ENCODE measurements around the gene ATXN1.

Gene ATXN1

DNA sequence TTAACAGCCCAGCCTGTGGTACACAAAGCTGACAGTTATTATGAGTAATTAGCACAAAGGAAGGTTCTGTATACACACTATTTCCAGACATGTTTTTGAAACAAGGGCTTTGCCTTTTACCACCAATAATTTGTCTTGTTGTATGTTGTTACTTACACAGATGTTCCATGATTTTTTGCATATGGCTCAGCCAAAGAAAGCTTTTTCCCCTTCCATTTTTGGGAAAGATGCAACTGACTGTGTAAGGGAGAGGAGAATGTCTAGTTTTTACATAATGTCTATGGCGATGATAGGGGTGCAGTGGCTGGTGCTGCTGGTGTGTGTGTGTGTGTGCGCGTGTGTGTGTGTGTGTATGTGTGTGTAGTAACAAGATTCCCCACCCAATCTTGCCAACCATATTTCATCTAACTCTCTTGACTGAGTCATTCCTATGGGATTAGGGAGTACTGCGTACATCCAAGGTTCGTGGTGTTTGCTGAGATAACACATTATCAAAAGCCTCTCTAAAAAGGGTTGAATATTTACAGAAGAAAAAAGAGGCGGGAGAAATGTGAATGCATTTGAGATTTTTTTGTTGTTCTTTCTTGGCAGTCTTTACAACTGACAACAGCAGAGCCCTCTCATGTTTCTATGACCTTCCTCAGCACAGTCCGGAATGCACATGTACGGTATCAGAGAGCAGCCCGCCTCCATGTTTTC, 330.7 kb downstream of the ATXN1 start:
- DNase-seq, result no peak

DNA sequence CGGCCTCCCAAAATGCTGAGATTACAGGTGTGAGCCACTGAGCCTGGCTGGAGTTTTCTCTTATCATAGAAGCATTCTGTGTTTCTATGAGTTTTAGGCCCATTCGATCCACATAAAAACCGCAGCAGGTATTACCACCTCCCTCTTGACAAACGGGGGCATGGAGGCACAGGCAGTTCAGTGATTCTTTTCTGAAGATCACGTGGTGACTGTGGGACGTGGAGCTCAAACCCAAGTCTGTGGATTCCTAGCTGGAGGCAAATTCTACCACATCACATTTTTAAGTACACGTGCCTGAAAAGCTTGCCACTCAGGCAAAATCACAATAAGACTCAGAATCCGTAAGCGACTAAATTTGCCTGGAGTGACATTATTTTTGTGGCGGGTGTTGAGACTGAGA, 331.6 kb downstream of the ATXN1 start:
- DNase-seq, result no peak

DNA sequence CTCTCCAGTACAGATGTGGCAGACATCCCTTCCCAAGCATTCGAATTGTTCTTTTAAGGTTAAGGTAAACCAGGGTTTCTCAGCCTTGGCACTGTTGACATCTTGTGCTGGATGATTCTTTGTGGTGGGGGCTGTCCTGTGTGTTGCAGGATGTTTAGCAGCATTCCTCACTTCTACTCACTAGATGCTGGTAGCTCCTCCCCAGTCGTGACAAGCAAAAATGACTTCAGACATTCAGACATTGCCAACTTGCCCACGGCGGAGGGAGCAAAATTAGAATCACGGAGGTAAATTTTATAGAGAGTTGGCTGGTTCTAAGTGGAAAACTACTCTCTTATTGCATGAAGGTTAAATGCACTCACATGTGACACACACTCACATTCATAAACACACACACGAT, 334.1 kb downstream of the ATXN1 start:
- no peak for DNase-seq

DNA sequence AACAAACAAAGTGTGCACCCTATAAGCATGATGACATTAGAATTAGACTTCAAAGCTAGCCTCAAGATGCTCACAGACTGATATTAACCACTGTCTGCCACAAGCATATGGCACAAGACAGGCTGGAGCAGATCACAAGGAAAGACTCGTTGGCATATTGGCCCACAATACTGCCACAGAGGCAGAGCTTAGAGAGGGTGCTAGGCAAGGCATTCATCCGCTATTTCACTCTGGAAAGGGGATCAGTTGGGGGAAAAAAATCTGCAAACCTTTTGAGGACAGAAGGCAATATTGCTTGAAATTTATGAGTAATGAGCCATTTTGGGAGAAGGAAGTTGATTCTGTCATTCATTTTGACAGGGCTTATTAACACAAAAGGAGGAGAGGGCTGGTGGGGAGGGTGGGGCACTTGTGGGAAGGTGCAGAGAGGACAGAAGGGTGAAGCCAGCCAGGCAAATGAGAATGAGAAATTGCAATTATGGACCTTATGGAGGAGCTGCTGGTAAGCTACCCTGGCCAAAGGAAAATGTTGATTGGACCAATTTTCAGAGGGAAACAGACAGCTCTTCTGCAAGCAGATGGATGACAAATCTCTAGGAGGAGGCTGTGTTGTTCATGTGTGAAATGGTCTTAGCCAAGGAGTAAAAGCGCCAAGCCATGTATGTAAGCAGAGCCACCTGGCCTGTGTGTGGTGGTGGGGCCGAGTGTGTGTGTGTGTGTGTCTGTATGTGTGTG, 335.2 kb downstream of the ATXN1 start:
- no peak for DNase-seq

DNA sequence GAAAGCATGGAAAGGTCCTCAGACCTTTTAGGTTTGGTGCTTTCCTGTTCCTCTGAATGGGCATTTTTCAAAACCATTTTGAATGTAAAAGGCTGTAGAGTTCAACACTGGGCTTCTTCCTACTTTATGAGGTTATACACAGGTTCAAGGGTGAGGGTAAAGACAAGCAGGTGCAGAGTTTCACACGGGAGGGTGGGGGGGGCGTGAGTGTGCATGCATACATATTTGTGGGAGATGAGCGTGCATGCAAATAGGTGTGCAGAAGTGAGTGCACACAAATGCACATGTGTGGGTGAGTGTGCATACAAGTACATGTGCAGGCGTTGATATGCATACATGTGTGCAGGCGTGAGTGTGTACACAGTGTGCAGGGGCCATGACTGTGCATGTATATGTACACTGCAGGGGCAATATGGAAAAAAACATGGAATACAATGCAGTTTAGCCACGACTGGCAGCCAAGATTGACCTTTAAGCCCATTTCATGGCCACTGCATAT, 339.7 kb downstream of the ATXN1 start:
- no peak for DNase-seq

DNA sequence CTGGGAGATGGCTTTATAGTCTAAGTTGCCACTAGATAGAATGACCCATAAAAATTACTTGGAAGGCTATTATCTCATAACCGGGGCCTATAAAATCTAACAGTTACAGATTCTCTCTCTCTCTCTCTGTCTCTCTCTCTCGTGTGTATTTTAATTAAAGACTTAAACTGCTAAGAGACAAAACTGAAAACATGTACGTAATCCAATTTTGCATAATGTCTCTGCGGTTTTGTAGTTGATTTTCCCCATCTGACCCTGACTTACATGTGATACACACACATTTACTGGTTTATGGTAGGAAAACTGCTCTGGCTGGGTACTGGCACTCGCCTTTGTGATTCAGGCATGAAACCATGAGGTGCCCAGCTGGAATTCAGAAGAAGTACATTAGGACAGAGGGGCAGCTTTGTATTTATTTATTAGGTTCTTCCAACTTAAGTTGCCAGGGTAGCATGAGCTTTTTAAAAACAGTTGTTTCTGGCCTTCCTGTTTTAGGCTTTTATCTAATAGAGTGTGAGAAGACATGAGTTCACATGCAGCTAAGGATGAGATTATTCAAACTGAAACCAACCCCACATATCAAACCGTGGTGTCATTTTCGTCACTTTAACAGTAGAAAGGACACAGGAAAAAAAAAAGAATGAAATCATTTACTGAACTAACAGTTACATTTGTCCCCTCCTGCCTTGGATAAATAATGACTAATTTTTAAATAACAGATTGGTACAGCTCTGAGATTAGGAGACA, 340.4 kb downstream of the ATXN1 start:
- no peak for DNase-seq

DNA sequence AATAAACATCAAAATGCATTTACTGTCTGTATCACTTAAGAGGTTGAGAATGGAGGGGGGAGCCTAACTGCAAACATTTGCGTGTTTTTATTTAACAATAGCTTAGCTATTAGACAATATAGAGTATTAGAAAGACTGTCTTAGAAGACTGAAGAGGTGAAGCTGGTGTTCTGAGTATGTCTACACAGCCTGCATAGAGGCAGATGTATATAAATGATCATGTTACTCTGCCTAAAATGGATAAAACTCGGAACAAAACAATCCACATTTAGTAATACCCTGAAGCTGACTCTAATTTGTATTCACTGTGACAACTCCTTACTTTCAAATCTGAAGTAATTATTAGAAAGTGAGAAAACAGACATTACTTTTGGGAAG, 340.9 kb downstream of the ATXN1 start:
- DNase-seq, result no peak

DNA sequence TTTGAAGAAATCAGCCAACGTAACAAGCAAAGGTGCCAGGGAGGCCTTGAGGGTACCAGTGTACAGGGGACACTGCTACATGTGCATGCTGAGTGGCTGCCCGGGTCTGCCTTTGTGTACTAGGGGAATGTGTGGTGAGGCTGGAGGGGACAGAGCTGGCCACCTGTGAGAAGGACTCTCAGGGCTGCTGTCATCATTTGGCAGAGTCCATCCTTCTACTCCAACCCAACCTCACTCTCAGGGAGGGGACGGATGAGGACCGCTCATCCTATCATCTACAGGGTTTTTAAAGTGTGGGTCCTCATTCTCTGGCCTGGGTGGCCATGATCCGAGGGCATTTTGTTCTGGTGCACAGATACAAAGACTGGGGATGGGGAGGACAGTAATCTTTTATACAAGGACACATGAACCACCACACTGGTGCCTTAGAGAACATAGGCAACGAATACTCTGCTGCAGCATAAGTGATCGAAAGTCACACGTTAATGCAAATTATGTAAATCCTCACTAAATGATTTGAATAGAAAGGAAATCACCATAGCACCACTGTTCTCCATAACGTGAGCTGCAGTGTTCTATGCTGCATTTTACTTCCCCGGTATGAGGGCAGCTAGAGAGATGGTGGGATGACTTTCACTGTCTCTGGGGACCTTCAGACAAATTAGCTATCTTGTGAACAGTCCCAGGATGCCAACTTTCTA, 341.5 kb downstream of the ATXN1 start:
- DNase-seq, result no peak

DNA sequence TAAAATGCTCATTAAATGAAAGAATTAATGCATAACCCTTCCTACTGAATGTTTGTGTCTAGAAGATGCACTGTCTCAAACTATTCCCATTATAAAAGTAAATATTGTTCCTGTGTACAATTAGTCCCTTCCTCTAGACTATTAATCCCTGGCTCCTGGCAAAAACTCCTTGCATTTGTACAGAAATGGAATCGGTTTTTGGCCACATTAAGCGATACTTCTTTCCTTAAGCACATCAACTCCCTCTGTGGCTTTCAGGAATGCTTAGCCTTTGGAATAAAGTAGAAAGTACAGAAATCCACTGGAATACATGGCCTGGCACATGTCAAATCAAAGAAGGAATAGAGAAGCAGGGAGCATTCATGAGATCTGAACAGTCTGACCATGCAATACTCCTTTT, 343.1 kb downstream of the ATXN1 start:
- DNase-seq, result no peak

DNA sequence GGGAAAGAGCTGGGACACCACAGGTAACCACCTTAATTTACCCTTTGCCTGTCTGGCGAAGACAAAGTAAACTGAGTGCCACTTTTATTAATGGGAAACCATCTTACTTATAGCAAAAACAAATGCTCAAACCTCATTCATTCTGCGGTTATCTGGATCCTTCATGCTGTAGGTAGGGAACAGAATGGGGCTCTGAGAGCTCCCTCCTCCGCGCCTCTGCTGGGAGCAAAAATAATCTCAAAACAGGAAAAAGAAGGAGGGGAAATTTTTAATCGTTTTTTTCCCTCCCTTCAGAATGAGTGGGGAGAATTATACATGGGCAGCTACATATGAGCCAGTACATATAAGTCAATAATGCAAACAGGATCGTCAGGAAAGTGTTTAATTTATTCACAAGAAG, 345.6 kb downstream of the ATXN1 start:
- no peak for DNase-seq

DNA sequence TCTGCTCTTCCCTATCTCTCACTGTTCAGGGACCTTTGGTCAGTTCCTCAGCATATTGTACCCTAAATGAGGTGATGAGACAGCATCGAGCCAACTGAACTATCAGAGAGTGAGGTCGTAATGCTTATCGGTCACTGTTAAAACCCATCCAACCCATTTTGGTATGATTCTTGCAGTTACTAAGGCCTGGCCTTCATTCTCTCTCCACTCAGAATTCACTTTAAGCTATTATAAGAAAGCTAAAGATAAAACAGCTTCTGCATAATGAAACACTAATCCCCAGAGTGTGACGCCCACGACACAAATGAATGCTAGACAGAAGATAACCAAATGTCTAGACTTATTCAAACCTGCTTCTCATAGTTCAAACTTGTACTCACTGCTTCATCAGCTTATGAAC, 347.1 kb downstream of the ATXN1 start:
- no peak for DNase-seq

DNA sequence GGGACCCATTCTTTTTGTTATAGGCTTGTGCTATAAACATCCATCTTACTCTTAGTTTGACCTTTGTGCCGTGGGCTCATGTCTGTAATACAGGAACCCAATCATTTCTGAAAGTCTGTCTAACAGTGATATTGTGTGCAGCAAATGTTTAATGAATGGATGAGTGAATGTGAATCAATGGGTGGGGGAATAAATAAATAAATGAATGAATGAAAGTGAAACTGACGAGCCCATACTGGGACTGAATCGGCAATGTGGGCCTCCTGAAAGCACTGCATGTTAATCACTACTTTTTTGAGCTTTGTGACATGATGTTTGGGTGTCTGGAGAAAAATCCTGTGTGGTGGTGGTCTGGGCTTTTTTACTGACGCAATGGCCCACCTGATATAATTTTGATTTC, 347.9 kb downstream of the ATXN1 start:
- DNase-seq, result no peak

DNA sequence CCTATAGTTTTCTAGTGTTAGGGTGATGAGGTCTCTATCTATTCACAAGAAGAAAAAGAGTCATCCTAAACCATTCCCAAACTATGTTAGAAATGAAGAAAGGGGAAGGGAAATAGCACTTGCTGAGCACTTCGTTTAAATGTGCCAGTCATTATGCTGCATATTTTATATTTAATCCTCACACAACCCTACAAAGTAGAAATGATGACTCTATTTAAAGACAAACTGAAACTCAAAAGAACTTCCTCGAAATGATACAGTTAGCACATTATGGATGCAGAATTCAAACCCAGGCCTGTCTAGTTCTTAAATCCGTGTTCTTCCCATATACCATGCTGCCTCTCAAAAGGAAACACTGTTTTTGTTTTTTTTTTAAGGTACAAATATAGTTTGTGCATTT, 348.3 kb downstream of the ATXN1 start:
- no peak for DNase-seq

DNA sequence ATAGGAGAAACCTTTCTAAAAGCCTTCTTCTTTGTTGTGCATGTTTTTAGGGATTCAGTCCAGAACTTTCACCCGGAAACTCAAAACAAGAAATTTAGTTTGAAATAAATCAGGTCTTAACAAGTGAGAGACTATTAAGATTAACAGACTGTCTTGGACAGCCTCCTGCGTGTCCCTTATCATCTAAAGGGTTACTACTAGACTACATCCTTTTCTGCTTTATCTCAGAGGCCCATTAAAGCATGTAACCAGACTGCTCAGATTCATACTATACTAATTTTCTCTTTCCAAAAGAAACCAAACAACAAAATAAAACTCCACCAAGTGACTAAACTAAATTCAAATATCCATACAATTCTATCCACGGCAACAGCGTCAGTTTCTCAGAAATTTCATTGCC, 349.1 kb downstream of the ATXN1 start:
- no peak for DNase-seq

DNA sequence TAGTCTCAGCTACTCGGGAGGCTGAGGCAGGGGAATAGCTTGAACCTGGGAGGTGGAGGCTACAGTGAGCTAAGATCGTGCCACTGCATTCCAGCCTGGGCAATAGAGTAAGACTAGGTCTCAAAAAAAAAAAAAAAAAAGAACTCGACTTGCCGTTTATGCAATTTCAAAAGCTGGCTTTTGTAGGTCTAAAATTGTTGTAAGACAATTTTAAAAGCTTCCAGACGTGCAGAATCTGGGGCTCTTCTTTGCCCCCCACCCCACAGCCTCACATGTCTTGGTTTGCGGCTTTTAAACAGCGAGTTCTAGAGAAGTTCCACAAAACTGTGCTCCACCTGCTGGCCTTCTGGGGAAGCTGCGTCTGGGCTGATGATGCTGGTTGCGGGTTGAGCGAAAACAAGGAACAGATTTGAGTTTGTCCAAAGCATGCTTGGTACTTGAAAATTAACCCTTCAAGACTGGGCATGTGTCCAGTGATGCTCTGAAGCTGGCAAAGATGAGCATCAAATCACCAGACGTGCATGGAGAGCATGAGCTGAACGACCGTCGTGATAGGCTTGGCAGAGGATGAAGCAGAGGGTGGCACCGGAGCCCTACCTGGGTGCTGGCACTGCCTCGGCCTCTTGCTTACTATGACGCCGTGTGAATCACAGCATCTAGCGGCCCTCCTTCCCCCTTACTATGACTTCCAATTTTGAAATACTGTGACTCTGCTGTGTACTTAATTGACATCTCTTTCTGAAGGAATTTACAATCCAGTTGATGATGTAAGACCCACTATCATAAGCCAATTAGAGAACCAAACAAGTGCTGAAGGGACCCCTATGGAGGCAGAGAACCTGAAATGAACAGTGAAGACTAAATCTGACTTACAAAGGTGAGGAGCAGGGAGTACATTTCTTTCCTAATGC, 351.5 kb downstream of the ATXN1 start:
- DNase-seq, result peak; percentile 4

DNA sequence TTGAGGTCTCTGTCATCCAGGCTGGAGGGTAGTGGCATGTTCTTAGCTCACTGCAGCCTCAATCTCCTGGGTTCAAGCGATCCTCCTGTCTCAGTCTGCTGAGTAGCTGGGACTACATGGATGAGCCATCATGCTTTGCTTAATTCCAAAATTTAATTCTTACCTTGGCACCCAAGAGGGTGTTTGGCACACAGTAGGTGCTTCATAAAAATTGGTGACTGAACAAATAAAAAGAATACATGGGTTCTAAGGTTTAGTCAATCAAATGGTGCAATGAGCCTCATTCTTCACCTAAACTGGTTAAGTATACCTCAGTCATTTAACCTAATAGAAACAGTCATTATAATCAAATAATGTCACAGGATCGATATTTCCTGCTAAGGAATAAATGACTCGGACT, 352.5 kb downstream of the ATXN1 start:
- no peak for DNase-seq

DNA sequence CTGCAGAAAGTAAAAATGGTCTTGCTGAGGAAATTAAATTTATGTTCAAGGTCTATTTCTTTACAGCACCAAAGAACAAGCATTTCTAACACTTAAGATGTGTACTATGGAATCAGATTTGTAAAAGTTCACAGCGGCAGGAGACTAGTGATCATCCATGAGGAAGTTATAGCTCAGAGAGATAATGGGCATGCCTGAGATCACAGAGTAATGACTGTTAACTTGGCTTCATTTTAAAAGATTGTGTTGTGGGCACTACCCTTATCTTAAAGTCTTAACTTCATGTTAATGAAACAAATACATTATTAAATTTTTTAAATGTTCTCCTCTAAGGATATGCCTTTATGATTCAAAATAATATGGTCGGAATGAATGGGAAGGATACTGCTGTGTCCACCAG, 354.3 kb downstream of the ATXN1 start:
- no peak for DNase-seq

DNA sequence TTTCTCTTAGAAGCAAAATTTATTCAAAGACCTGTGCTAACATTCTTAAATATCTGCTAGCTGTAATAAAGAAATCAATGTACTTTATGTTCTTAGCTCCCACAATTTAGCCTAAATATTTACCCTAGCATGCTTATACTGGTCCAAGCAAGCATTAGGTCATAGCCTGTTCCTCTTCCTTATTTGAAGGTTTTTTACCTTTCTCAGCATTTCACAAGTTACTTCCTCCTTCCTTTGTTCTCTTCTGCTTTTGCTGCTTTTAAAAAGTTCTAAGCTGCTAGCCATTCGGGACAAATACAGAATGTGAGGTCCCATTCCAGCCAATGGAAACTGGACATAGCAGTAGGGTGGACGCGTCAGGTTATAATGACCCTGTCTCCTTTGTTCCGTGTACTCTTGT, 354.7 kb downstream of the ATXN1 start:
- DNase-seq, result peak; percentile 7

DNA sequence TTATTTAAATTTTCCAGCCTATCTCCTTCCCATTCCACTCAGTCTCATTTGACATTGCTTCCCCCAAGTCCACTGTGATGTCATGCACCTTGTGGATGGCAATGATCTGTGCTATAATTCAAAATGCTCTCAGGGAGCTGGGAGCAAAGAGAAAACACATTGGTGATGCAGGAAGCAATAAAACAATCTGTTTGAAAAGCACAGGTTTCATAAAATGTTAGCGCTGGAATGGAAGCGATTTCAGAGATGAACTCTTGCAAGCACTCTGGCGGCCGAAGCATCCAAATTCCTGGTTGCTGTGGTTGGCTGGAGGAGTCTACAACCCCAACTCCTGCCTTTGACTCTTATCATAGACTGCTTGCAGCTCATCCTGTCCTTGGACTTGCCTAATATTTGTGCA, 355.9 kb downstream of the ATXN1 start:
- no peak for DNase-seq

DNA sequence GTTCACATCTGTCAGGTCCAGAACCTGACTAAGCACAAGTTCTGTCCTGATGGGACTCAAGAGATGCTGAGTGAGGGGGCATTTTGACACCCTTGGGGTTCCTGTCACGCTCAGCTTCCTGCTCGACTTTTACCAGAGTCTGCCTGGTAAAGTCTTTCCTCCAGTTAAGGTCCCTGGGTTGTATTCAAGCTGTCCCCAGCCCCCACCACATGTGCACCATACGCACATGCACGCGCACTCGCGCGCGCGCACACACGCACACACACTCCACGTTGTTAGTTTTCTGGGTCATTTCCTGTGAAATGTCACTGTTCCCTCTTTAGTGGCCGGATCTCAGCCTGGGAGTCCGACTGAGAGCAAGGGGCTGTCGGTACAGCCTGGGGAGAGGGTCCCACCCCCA, 356.8 kb downstream of the ATXN1 start:
- no peak for DNase-seq

DNA sequence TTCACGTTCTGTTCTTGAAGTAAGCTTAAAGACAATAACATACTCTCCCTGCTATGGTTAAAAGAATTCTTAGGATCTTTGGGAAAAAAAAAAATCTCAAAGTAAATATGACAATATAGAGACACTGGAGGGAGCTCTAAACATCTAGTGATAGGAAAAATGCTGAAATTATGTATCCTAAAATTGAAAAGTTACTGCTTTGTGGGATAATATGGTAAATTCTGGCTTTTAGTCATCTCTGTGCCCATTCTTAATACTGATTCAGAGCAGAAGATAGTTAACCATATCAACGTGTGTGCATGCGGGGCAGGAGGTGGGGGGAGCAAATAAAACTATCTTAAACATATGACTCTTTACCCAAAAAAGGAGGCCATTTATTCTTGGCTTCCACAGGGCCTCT, 357.4 kb downstream of the ATXN1 start:
- no peak for DNase-seq

DNA sequence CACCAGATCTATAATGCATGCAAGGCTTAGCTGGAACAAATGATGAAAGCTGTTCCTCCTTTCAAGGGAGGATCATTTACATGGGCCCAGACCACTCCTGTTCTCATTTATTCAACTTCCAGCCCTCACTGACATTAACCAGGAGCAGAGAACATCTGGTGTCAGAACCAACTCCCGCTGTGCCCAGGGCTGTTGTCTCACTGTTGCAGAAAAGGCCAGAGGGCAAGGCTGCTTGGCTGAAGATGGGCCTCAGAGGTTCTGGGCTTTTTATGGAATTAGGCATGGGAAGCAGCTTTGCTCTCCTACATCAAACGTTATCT, 358.7 kb downstream of the ATXN1 start:
- DNase-seq, result no peak

All from GDM1 (cell line).